Panc1 (cell line): Measurements from ENCODE around the gene CAMK1D.

Experiments used
- POLR2AphosphoS5 ChIP-seq: IDR thresholded peaks from 2 replicates; pipeline ENCODE4 v1.6.1; 2012; ENCODE audit warnings: mild to moderate bottlenecking, low read depth, low read length, moderate library complexity
- TCF7L2 ChIP-seq: IDR thresholded peaks from 2 replicates; pipeline ENCODE4 v1.6.1; 2011; ENCODE audit warnings: mild to moderate bottlenecking, low read depth, low read length, inconsistent platforms
- TF ChIP-seq, protein P1 (sequence below): fragments of 450-650 bp; IDR thresholded peaks from 2 replicates; pipeline ENCODE4 v1.5.1; 2017; ENCODE audit warnings: mild to moderate bottlenecking
- TF ChIP-seq, protein P2 (sequence below), 2 experiments: IDR thresholded peaks; 2 replicates each; pipeline ENCODE4 v1.6.1; 2011 to 2012; ENCODE audit warnings: low read depth in 2 of 2, control low read depth in 1 of 2, low read length in 1 of 2, mild to moderate bottlenecking in 1 of 2, moderate library complexity in 1 of 2; ENCODE audit not compliant: insufficient read depth in 1 of 2

DNA sequence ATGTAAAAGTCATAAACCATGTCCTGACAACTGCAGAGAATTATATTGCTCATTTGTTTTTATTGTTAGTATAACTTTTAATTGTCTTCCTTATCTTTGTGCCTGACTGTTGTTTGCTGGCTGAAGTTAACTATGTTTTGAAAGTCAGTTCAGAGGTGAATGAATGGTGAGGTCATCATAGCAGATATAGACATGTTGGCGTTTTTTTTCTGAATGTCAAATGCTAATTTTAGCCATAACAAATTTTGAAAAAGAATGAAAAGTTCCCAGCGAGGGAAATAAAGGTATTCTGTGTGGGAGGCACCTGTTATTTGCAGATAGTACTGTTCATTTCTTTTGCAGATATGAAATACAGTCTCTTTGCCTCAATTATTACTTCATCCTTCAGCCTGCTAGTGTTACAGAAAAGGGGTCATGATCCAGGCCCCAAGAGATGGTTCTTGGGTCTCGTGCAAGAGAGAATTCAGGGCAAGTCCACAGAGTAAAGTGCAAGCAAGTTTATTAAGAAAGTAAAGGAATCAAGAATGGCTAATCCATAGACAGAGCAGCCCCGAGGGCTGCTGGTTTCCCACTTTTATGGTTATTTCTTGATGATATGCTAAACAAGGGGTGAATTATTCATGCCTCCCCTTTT, 96.5 kb downstream of the CAMK1D start:
- TF ChIP-seq, protein P1, sequence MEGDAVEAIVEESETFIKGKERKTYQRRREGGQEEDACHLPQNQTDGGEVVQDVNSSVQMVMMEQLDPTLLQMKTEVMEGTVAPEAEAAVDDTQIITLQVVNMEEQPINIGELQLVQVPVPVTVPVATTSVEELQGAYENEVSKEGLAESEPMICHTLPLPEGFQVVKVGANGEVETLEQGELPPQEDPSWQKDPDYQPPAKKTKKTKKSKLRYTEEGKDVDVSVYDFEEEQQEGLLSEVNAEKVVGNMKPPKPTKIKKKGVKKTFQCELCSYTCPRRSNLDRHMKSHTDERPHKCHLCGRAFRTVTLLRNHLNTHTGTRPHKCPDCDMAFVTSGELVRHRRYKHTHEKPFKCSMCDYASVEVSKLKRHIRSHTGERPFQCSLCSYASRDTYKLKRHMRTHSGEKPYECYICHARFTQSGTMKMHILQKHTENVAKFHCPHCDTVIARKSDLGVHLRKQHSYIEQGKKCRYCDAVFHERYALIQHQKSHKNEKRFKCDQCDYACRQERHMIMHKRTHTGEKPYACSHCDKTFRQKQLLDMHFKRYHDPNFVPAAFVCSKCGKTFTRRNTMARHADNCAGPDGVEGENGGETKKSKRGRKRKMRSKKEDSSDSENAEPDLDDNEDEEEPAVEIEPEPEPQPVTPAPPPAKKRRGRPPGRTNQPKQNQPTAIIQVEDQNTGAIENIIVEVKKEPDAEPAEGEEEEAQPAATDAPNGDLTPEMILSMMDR: no peak
- no peak for TF ChIP-seq POLR2AphosphoS5
- TF ChIP-seq, protein P2, sequence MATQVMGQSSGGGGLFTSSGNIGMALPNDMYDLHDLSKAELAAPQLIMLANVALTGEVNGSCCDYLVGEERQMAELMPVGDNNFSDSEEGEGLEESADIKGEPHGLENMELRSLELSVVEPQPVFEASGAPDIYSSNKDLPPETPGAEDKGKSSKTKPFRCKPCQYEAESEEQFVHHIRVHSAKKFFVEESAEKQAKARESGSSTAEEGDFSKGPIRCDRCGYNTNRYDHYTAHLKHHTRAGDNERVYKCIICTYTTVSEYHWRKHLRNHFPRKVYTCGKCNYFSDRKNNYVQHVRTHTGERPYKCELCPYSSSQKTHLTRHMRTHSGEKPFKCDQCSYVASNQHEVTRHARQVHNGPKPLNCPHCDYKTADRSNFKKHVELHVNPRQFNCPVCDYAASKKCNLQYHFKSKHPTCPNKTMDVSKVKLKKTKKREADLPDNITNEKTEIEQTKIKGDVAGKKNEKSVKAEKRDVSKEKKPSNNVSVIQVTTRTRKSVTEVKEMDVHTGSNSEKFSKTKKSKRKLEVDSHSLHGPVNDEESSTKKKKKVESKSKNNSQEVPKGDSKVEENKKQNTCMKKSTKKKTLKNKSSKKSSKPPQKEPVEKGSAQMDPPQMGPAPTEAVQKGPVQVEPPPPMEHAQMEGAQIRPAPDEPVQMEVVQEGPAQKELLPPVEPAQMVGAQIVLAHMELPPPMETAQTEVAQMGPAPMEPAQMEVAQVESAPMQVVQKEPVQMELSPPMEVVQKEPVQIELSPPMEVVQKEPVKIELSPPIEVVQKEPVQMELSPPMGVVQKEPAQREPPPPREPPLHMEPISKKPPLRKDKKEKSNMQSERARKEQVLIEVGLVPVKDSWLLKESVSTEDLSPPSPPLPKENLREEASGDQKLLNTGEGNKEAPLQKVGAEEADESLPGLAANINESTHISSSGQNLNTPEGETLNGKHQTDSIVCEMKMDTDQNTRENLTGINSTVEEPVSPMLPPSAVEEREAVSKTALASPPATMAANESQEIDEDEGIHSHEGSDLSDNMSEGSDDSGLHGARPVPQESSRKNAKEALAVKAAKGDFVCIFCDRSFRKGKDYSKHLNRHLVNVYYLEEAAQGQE (IDR thresholded peaks at IDR 0.05; ENCODE audit: insufficient read depth in 1 of 2, low read depth in 2 of 2, low read length in 1 of 2): no peak
- TF ChIP-seq TCF7L2: no peak
